ENCODE data around the gene S1PR2. TPM values are rescaled to one million over a fixed set of nuclear protein-coding genes. Genes with fewer than 3 reads are reported as not detected.

Gene S1PR2
- total RNA-seq = 10.6 and 18.1 TPM in 2 replicates

GRCh38 chr19:10230861-10231611 is at the start of gene S1PR2:
Gene S1PR2 (minus strand): TSS chr19:10231331. CDS start chr19:10224905, 6,426 bp downstream.

DNA sequence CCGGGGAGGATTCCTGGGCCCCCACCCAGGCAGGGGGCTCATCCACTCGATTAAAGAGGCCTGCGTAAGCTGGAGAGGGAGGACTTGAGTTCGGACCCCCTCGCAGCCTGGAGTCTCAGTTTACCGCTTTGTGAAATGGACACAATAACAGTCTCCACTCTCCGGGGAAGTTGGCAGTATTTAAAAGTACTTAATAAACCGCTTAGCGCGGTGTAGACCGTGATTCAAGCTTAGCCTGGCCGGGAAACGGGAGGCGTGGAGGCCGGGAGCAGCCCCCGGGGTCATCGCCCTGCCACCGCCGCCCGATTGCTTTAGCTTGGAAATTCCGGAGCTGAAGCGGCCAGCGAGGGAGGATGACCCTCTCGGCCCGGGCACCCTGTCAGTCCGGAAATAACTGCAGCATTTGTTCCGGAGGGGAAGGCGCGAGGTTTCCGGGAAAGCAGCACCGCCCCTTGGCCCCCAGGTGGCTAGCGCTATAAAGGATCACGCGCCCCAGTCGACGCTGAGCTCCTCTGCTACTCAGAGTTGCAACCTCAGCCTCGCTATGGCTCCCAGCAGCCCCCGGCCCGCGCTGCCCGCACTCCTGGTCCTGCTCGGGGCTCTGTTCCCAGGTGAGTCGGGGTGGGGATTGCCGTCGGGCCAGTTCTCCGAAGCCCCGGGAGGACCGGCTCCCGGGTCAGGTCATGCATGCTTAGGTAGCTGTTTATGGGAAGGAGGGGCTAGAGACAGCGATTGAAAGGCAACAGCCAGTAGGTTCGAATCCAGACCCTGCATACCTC is 39.7 kb upstream of the S1PR2 start, which contains the start of gene ICAM1:
ICAM1 (plus strand) TSS at position 505 of the 779 bp plus-strand sequence; CDS start at position 545, 40 bp downstream.

GRCh38 chr19:10251792-10252694 is 20.9 kb upstream of the S1PR2 start, which contains the start of gene MRPL4:
Gene MRPL4 (plus strand): TSS chr19:10252214. CDS start chr19:10252254, 40 bp downstream.

DNA sequence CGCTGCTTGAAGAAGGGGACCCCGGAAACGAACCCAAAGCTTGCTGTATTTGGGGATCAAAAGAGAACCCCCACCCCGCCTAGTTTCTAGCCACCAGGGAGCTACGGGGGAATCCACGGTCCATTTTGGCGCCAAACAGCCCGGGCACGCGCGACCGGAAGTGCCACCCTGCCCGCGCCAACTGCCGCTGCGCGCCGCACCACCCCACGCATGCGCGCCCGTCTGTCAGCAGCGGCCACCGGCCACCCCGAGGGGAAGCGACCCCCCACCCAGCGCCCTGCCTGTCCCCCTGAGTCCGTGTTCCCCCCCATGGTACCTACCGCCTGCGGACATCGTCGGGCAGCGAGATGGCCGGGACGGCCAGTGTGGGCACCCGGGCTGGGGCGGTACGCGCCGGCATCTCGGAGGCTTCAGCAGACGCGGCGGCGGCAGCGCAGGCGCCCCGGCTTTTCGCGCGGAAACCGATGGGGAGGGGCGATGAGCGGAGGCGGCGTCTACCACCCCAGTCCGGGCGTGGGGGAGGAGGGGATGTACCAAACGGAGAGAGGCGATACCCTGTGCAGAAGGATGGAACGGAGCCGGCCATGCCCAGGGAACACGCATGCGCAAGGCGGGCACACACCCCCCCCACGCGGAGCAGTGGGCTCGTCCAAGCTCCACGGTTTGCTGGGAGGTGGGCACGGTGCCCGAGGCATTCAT is 36.5 kb downstream of the S1PR2 start, which contains the start of gene DNMT1:
DNMT1 (minus strand) TSS at position 454 of the 699 bp plus-strand sequence; CDS start at position 400, 54 bp downstream.

Small RNA genes lying within 50 kb of the gene (small RNA-seq; reads per million reads assigned to genes)
- not detected for gene MIR4322

Other genes with a start within 250 kb of the S1PR2 start
- 0.11 TPM in 1 of 2 replicates, not detected in the other for gene COL5A3, start 220.8 kb downstream of the S1PR2 start, total RNA-seq
- not detected in 2 replicates for gene RDH8, start 217.8 kb downstream of the S1PR2 start, total RNA-seq
- gene SHFL, start 145.0 kb downstream of the S1PR2 start, total RNA-seq = 11.2 and 19.6 TPM in 2 replicates
- 0.11 TPM in 1 of 2 replicates, not detected in the other for gene ANGPTL6, start 128.7 kb downstream of the S1PR2 start, total RNA-seq
- 20.4 and 31.2 TPM in 2 replicates for gene PPAN, start 125.0 kb downstream of the S1PR2 start, total RNA-seq
- 3.4 and 4.3 TPM in 2 replicates for gene P2RY11, start 119.6 kb downstream of the S1PR2 start, total RNA-seq
- gene EIF3G, start 111.4 kb downstream of the S1PR2 start, total RNA-seq = 250 and 265 TPM in 2 replicates
- gene DNMT1, start 36.4 kb downstream of the S1PR2 start, total RNA-seq = 40.6 and 45.5 TPM in 2 replicates
- gene MRPL4, start 20.9 kb upstream of the S1PR2 start, total RNA-seq = 31.4 and 53.6 TPM in 2 replicates
- 0.87 and 1.2 TPM in 2 replicates for gene ICAM1, start 39.8 kb upstream of the S1PR2 start, total RNA-seq
- 0.22 and 2.4 TPM in 2 replicates for gene ICAM4, start 55.6 kb upstream of the S1PR2 start, total RNA-seq
- gene ICAM5, start 58.6 kb upstream of the S1PR2 start, total RNA-seq = 0.39 and 1.1 TPM in 2 replicates
- 0.39 and 0.87 TPM in 2 replicates for gene ZGLP1, start 78.5 kb upstream of the S1PR2 start, total RNA-seq
- 10.6 and 20.5 TPM in 2 replicates for gene FDX2, start 84.7 kb upstream of the S1PR2 start, total RNA-seq
- gene RAVER1, start 102.2 kb upstream of the S1PR2 start, total RNA-seq = 9.8 and 19.5 TPM in 2 replicates
- gene ICAM3, start 108.3 kb upstream of the S1PR2 start, total RNA-seq = 5.7 and 5.9 TPM in 2 replicates
- 81.2 and 86.0 TPM in 2 replicates for gene TYK2, start 149.2 kb upstream of the S1PR2 start, total RNA-seq
- 98.9 and 126 TPM in 2 replicates for gene CDC37, start 172.2 kb upstream of the S1PR2 start, total RNA-seq
- 0.87 and 1.6 TPM in 2 replicates for gene PDE4A, start 189.2 kb upstream of the S1PR2 start, total RNA-seq